HG02885 (cell line): Measurements from ENCODE around the gene PTPDC1.
"Not testable (repeated sequence)": the region's sequence is repeated elsewhere in the genome, so short reads cannot be mapped to it uniquely, and the experiment has no call there.

Experiments
- ATAC-seq: cut with Tn5 transposase; IDR thresholded peaks from one replicate; pipeline ENCODE4 v1.9.1; 2021; ENCODE audit warnings: mild to moderate bottlenecking; ENCODE audit not compliant: unreplicated experiment, poor library complexity

PTPDC1 gene

DNA sequence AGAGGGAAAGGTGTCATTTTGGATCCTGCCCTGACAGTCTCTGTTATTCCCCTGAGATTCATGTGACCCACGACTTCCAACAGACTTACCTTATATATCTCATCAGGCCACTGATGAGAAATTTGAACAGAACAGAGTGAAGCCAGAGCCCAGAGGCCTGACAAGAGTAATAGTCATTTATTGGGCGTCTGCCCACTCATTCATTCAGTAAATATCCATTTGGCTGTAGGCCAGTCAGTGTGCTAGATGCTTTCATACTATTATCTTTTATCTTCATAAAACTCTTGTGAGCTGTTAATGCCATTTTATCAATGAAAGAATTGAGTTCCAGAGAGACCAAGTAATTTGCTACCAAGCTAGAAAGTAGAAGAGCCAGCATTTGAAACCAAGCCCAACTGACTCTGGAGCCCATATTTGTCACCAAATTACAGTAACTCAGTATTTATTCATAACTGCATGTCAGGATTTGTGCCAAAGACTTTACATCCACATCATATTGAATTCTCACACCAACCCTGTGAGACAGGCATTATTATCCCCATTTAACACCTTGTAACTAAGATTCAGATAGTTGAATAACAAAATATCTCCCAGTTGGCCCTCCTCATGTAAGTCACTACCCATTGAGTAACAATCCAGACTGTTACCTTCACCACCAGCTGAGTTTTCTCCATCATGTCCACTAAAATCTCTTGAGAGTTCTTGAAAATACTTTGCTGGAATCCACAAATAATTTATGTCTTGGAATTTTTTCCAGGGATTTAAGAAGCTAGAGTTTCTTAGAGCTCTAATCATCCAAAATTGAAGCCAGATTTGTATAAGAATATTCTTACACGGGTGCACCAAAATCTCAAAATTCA is 2.5 kb downstream of the PTPDC1 start:
- ATAC-seq = no peak

DNA sequence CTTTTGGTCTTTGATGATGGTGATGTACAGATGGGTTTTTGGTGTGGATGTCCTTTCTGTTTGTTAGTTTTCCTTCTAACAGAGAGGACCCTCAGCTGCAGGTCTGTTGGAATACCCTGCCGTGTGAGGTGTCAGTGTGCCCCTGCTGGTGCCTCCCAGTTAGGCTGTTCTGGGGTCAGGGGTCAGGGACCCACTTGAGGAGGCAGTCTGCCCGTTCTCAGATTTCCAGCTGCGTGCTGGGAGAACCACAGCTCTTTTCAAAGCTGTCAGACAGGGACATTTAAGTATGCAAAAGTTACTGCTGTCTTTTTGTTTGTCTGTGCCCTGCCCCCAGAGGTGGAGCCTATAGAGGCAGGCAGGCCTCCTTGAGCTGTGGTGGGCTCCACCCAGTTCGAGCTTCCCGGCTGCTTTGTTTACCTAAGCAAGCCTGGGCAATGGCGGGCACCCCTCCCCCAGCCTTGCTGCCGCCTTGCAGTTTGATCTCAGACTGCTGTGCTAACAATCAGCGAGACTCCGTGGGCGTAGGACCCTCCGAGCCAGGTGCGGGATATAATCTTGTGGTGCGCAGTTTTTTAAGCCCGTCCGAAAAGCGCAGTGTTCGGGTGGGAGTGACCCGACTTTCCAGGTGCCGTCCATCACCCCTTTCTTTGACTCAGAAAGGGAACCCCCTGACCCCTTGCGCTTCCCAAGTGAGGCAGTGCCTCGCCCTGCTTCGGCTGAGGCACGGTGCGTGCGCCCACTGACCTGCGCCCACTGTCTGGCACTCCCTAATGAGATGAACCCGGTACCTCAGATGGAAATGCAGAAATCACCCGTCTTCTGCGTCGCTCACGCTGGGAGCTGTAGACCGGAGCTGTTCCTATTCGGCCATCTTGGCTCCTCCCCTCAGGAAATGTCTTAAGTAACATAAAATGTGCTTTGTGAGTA is 10.2 kb downstream of the PTPDC1 start:
- not testable (repeated sequence) for ATAC-seq

DNA sequence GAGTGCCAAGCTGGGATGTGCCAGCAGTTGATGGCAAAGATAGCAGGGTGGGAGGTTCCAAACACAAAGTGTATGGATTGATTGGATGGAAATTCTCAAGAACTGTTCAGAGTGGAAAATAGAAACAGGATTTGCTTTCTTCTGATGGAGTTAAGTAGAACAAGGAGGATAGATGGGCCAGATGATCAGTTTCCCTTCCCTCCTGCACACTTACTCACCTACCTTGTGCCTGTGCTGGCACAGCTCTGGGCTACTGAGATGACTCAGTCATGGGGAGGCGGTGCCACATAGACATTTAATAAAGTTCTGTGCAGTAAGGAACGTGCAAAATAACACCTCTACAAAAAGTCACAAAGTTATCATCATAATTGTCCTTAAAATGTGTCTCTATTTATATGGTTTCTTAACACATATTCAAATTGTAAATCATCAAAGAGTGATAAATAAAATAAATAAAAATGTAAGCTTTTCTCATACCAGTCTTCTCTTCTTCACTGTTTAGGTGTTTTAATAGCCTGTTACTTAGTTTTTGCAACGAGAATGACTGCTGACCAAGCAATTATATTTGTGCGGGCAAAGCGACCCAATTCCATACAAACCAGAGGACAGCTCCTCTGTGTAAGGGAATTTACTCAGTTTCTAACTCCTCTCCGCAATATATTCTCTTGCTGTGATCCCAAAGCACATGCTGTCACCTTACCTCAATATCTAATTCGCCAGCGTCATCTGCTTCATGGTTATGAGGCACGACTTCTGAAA is 12.7 kb downstream of the PTPDC1 start:
- no peak for ATAC-seq

DNA sequence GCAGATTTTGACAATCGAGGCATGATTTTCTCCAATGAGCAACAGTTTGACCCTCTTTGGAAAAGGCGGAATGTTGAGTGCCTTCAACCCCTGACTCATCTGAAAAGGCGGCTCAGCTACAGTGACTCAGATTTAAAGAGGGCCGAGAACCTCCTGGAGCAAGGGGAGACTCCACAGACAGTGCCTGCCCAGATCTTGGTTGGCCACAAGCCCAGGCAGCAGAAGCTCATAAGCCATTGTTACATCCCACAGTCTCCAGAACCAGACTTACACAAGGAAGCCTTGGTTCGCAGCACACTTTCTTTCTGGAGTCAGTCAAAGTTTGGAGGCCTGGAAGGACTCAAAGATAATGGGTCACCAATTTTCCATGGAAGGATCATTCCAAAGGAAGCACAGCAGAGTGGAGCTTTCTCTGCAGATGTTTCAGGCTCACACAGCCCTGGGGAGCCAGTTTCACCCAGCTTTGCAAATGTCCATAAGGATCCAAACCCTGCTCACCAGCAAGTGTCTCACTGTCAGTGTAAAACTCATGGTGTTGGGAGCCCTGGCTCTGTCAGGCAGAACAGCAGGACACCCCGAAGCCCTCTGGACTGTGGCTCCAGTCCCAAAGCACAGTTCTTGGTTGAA is 13.6 kb downstream of the PTPDC1 start:
- no peak for ATAC-seq

DNA sequence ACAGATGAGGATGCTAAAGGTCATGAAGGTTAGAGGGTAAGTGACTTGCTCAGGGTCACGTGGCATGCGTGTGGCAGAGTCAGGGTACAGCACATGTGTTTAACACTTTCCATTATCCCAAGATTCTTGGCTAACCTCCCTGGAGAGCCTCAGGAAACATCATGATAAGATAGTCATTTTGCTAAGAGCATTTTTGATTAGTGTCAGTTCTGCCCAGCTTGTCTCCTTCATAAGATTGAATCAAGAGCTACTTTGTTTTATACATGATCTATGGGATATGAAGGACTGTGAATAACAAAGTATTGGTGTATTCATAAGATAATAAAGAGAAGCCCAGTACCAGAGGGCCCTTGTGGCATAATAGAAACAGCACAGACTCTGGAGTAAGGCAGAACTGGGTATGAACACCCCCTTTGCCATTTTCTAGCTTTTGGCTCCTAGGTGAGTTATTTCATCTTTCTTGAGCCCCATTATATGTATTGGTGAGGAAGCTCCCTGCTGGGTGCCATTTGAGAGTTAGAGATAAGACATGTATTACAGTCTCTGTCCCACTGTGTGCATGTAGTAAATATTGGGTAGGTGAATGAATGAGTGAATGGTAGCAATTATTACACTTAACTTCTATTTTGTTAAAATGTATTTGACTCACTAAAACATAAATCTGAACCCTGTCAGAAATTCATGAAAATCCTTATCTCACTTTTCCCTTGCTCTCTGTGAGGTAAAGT is 16.1 kb downstream of the PTPDC1 start:
- ATAC-seq = no peak

DNA sequence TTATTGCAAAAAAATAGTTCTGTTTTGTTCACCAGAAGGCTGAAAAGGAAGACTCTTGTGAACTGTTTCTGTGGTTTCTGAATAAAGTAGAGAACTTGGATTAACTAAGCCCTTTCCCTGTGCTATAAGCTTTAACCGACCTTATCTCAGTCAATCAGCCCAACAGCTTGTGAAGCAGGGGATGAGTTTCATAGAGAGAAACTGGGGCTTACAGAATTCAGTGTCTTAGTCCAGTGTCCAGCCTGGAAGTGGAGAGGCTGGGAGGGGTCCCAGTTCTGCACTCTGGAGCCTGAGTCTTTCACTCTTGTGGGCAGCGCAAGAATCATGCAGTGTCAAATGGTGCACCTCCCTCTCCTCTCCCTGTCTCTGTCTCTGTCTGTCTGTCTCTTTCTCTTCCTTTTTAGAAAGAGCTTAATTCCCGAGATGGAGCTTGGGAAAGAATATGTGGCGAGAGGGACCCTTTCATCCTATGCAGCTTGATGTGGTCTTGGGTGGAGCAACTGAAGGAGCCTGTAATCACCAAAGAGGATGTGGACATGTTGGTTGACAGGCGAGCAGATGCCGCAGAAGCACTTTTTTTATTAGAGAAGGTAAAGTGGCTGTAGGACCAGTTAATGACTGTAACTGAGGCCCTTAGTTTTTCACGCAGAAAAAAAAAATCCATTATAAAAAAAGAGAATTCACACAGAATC is 17.0 kb downstream of the PTPDC1 start:
- ATAC-seq = no peak

DNA sequence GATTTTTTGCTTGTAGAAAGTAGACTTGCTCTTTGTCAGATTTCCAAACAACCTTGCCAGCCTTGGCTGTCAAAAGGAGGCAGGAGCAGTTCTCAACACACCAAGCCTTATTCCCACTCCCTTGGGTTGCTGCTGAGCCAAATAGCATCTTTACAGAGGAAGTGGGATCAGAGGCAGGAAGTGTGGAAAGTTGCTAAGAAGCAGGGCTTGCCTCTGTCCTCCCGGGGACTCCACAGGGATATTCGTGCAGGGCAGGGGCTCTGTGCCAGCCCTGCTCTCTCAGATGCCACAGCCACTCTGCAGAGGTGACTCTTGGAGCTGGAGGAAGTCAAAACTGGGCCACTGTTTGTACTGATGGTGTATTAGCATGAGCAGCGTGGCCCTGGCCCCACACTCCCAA is 24.3 kb downstream of the PTPDC1 start:
- ATAC-seq = no peak

DNA sequence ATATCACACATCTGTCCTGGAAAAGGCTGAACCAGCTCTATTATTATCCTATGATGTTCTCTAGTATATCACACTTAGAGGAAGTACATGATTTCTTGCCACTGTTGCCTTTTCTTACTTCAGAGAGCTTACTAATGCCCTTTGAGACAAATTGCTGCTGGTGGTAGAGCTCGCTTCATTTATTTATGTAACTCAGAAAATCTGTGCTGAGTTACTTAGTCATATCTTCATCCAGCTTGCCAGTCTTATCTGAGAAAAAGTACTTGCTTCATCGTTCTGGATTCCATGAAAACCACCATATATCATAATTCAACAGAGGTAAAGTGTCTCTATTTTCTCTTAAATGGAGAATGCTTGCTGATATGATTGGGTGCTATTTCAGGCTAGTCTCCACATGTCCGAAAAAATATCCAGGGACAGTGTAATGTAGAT is 26.6 kb downstream of the PTPDC1 start:
- ATAC-seq = no peak

DNA sequence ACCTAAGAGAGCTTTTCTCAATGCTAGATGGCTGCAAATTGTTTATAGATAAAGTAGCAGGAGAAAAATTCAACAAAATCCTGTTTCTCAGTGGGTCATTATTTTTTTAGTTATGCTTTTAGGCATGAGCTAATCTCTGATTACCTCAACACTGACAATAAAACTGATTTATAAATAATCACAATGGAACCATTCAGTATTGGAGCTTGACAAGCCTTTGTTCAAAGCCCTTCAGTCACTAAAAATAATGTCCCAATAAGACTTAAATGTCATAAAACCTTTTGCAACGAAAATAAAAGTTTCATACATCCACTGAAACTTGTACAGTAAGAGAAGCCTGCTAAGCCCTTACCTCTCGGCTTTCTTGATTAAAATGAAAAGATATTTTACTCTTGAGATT is 27.2 kb downstream of the PTPDC1 start:
- no peak for ATAC-seq

DNA sequence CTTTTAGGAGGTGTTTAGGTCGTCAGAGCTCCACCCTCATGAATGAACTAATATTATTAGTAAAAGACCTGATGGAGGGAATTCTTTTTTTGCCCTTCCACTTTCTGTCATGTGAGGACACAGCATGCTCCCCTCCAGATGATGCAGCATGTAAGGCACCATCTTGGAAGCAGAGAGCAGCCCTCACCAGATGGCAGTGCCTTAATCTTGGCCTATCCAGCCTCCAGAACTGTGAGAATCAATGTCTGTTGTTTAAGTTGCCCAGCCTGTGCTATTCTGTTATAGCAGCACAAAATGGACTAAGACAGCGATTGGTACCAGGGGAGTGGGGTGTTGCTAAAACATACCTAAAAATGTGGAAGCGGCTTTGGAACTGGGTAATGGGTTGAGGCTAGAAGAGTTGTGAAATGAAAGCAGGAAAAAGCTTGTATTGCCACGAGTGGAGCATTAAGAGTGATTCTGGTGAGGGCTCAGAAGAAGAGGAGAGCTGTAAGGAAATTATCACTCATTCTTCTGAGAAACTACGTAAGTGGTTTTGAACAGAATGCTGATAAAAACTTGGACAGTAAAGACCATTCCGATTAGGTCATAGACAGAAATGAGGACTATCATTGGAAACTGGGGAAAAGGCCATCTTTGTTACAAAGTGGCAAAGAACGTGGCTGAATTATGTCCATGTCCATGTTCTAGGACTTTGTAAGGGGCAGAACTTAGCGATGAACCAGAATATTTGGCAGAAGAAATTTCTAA is 28.6 kb downstream of the PTPDC1 start:
- ATAC-seq = no peak

DNA sequence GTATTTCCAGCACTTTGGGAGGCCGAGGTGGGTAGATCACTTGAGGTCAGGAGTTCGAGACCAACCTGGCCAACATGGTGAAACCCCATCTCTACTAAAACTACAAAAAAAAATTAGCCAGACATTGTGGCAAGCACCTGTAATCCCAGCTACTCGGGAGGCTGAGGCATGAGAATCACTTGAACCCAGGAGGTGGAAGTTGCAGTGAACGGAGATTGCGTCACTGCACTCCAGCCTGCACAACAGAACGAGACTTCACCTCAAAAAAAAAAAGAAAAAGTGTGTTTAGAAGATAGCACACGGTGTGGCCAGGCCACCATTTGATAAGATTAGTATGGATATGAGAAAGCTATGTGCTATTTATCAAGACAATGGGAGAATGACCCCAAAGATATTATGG is 35.8 kb downstream of the PTPDC1 start:
- not testable (repeated sequence) for ATAC-seq

DNA sequence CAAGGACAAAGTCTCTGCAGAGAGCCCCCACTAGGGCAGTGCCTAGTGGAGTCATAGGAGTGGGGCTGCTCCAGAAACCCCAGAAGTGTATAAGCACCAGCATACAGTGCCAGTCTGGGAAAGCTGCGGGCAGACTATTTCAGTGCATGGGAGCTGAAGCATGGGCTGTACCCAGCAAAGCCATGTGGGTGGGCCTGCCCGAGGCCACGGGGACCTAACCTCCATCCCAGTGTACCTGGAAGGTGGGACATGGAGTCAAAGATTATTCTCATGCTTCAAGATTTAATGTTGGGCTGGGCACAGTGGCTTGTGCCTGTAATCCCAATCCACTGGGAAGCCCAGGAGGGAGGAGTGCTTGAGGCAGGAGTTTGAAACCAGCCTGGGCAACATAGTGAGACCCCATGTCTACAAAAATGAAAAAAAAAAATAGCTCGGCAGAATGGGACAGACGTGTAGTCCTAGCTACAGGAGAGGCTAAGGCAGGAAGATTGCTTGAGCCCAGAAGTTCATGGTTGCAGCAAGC is 36.7 kb downstream of the PTPDC1 start:
- ATAC-seq = no peak

DNA sequence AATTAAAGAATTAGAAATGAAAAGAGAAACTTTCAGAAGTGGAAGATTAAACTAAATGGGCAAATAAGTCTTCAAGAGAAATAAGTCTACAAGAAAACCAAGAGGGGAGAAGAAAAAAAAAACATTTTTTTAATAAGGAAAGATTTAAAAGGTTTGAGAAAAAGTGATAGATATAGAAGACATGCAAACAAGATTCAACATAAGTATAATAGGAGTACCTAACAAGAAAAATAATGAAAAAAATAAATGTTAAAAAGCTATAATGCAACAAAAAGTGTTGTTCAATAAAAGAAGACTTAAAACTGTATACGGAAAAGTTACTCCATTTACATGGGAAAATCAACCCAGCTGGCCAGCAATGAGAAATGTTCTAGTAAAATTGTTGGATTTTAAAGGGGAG is 42.6 kb downstream of the PTPDC1 start:
- ATAC-seq = no peak

DNA sequence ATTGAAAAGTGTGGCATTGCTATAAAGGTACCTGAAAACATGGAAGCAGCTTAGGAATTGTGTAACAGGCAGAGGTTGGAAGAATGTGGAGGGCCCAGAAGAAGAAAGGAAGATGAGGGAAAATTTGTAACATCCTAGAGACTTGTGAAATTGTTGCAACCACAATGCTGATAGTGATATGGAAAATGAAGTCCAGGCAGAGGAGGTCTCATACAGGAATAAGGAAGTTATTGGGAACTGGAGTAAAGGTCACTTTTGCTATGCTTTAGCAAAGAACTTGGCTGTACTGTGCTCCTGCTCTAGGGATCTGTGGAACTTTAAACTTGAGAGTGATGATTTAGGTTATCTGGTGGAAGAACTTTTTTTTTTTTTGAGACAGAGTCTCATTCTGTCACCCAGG is 43.5 kb downstream of the PTPDC1 start:
- no peak for ATAC-seq

DNA sequence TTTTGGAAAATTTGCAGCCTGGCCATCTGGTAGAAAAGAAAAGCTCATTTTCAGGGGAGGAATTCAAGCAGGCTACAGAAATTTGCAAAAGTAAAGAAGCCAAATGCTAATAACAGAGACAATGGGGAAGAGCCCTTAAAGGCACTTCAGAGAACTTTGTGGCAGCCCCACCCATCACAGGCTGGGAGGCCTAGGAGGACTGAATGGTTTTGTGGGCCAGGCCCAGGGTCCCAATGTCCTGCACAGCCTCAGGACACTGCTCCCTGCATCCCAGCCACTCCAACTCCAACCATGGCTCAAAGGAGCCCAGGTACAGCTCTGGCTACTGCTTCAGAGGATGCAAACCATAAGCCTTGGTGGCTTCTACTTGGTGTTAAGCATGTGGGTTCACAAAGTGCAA is 44.3 kb downstream of the PTPDC1 start:
- ATAC-seq = no peak

DNA sequence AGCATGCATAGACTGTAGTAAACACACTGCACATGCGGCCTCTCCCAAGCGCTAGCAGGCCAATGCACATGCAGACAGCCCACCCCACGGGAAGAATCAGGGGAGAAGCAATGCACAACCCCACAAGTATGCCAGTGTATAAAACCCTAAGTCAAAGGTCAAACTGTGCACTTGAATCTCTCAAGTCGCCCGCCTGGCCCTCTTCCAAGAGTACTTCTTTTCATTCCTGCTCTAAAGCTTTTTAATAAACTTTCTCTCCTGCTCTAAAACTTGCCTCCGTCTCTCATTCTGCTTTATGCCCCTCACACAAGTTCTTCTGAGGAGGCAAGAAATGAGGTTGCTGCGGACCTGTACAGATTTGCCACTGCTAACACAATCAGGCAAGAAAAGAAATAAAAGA is 50.4 kb downstream of the PTPDC1 start:
- ATAC-seq = no peak

DNA sequence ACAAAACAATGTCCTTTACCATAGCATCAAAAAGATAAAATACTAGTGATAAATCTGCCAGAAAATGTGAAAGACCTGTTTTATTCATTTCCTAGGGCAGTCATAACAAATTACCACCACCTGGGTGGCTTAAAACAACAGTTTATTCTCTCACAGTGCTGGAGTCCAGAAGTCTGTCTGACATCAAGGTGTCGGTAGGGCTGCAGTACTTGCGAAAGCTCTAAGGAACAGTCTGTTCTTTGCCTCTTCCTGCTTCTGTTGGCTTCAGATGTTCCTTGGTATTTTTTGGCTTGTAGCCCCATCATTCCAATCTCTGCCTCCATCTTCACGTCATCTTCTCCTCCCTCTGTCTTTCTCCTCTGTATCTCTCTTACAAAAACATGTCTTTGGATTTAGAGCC is 51.0 kb downstream of the PTPDC1 start:
- no peak for ATAC-seq
